Keratinocyte (primary cell): ENCODE results near the gene RING1. TPM values are rescaled to one million over a fixed set of nuclear protein-coding genes. Genes with fewer than 3 reads are reported as not detected.

Experiments used
- DNase-seq: peaks from one replicate; pipeline ENCODE4 v3.0.0-alpha.2; 2011; ENCODE audit warnings: low read depth, missing footprints, low spot score
- FAIRE-seq: peaks from 2 replicates; lab custom pipeline; 2011; peaks lifted over from hg19 to GRCh38; lab: Jason Lieb, UNC
- H2AFZ ChIP-seq: 2 replicates; pipeline ENCODE4 v1.6.0; 2012; ENCODE audit warnings: low read length, control low read depth, inconsistent platforms; ENCODE audit not compliant: control insufficient read depth
- H3K27ac ChIP-seq: 2 replicates; pipeline ENCODE4 v1.5.1; 2011; ENCODE audit warnings: low read length; ENCODE audit not compliant: control insufficient read depth, insufficient read depth
- H3K27me3 ChIP-seq: 3 replicates; pipeline ENCODE4 v1.6.0; 2011; ENCODE audit warnings: low read length; ENCODE audit not compliant: control insufficient read depth, insufficient read depth; ENCODE audit errors: extremely low read depth
- H3K36me3 ChIP-seq, 2 experiments: 2 replicates in 1 of 2; 3 replicates in 1 of 2; pipeline ENCODE4 v1.5.1; 2011; ENCODE audit warnings: low read length in 2 of 2, mild to moderate bottlenecking in 1 of 2; ENCODE audit not compliant: control insufficient read depth in 2 of 2, insufficient read depth in 2 of 2; ENCODE audit errors: extremely low read depth in 1 of 2
- H3K4me1 ChIP-seq: 3 replicates; pipeline ENCODE4 v1.5.1; 2011; ENCODE audit warnings: low read length; ENCODE audit not compliant: control insufficient read depth, insufficient read depth; ENCODE audit errors: extremely low read depth
- H3K4me2 ChIP-seq: 3 replicates; pipeline ENCODE4 v1.6.0; 2011; ENCODE audit warnings: low read depth, low read length; ENCODE audit not compliant: control insufficient read depth, insufficient read depth; ENCODE audit errors: extremely low read depth
- H3K4me3 ChIP-seq, 3 experiments: fragments of 200-600 bp in 1 of 3; sonication (generic) in 1 of 3; 2 replicates in 2 of 3; 3 replicates in 1 of 3; pipeline ENCODE4 v1.5.1; 2011 to 2016; ENCODE audit warnings: low read length in 3 of 3, mild to moderate bottlenecking in 3 of 3, control low read depth in 2 of 3, inconsistent platforms in 1 of 3, low read depth in 1 of 3, mixed read lengths in 1 of 3, mixed run types in 1 of 3, moderate library complexity in 1 of 3; ENCODE audit not compliant: control insufficient read depth in 2 of 3, insufficient read depth in 2 of 3; ENCODE audit errors: extremely low read depth in 1 of 3
- H3K79me2 ChIP-seq: 2 replicates; pipeline ENCODE4 v1.6.0; 2012; ENCODE audit warnings: low read length; ENCODE audit not compliant: control insufficient read depth, insufficient read depth
- H3K9ac ChIP-seq: 3 replicates; pipeline ENCODE4 v1.6.0; 2011; ENCODE audit warnings: low read length; ENCODE audit not compliant: control insufficient read depth, insufficient read depth; ENCODE audit errors: extremely low read depth
- H3K9me1 ChIP-seq: 3 replicates; pipeline ENCODE4 v1.6.0; 2011; ENCODE audit warnings: low read length; ENCODE audit not compliant: control insufficient read depth, insufficient read depth; ENCODE audit errors: extremely low read depth
- H3K9me3 ChIP-seq: 2 replicates; pipeline ENCODE4 v1.5.1; 2012; ENCODE audit warnings: low read depth, low read length; ENCODE audit not compliant: control insufficient read depth
- H4K20me1 ChIP-seq: 3 replicates; pipeline ENCODE4 v1.6.0; 2011; ENCODE audit warnings: low read length; ENCODE audit not compliant: control insufficient read depth, insufficient read depth; ENCODE audit errors: extremely low read depth
- EZH2 ChIP-seq: IDR thresholded peaks from one replicate; pipeline ENCODE4 v1.6.1; 2012; ENCODE audit warnings: inconsistent platforms, mild to moderate bottlenecking, low read length, moderate library complexity
- dilution Hi-C: fragments of 300-500 bp; cut with MboI; formaldehyde crosslinking; loops from one replicate; pipeline ENCODE4 v1.7.0; 2020; ENCODE audit warnings: low sequenced_read_pairs; ENCODE audit not compliant: extremely low pct_ligation_motif_present
- polyA plus RNA-seq, 5 experiments: library from polyadenylated mRNA; depleted of rRNA in 3 of 5; stranded (reverse) in 3 of 5; stranded (forward) in 1 of 5; unstranded in 1 of 5; fragments of >200 nt; gene quantifications; 1 replicate in 1 of 5; 2 replicates in 3 of 5; 3 replicates in 1 of 5; pipeline versions ENCODE4 v1.2.1 to v1.2.3, GENCODE V29; 2011 to 2012; ENCODE audit warnings: missing spikeins in 2 of 5, low read depth in 1 of 5, low replicate concordance in 1 of 5
- TF ChIP-seq, protein P1 (sequence below), 3 experiments: IDR thresholded peaks in 1 of 3; conservative IDR thresholded peaks in 1 of 3; optimal IDR thresholded peaks in 1 of 3; 2 replicates in 2 of 3; 3 replicates in 1 of 3; pipeline versions ENCODE3 to v1.5.1; 2011; ENCODE audit warnings: low read length in 3 of 3, mild to moderate bottlenecking in 3 of 3, moderate library complexity in 2 of 3, control low read depth in 1 of 3, inconsistent platforms in 1 of 3; ENCODE audit not compliant: insufficient read depth in 2 of 3; ENCODE audit errors: extremely low read depth in 1 of 3

The RING1 gene
- polyA plus RNA-seq, 1 donor (not counting 4 experiments of a cell fraction or from before 2014, with no cell fraction given): 23.0 TPM

DNA sequence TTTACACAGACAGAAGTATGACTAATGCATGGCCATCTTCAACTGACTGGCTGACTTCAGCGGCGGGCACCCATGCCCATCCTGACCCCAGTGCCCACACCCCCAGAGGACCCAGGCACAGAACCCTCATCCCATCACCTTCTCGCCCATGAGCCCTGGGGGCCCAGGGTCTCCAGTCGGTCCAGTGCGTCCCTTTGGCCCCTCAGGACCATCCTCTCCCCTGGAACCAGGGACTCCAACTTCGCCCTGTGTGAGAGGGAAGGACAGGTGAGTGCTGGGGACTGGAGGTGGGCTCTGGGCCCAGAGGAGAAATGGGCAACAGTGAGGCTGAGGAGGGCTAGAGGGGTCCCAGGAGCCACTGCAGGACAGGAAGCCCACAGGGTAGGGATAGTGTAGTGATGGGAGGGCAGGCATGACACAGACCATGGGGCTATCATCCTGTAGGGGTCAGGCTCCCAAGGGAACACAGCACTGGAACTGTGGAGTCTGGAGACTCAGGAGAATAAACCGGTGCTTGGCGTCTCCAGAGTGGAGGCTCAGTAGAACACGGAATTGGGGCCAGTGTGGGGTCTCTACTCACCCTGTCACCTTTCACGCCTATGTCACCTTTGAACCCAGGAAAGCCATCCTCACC is 32.7 kb upstream of the RING1 start:
- Histone ChIP-seq H3K4me3 (no peak overlapping the region), H2AFZ (no peak overlapping the region), H3K9ac (no peak overlapping the region), H3K36me3 (no peaks in the 10 kb centered on the region), H3K4me1 (no peaks in the 10 kb centered on the region), H3K9me3 (no peaks in the 10 kb centered on the region), H3K79me2 (no peaks in the 10 kb centered on the region), H3K27me3 (peaks cover 2% of the 10 kb centered on the region), H3K27ac (no peak overlapping the region), H4K20me1 (no peaks in the 10 kb centered on the region), H3K9me1 (no peaks in the 10 kb centered on the region), H3K4me2 (no peak overlapping the region)
- TF ChIP-seq, protein P1, sequence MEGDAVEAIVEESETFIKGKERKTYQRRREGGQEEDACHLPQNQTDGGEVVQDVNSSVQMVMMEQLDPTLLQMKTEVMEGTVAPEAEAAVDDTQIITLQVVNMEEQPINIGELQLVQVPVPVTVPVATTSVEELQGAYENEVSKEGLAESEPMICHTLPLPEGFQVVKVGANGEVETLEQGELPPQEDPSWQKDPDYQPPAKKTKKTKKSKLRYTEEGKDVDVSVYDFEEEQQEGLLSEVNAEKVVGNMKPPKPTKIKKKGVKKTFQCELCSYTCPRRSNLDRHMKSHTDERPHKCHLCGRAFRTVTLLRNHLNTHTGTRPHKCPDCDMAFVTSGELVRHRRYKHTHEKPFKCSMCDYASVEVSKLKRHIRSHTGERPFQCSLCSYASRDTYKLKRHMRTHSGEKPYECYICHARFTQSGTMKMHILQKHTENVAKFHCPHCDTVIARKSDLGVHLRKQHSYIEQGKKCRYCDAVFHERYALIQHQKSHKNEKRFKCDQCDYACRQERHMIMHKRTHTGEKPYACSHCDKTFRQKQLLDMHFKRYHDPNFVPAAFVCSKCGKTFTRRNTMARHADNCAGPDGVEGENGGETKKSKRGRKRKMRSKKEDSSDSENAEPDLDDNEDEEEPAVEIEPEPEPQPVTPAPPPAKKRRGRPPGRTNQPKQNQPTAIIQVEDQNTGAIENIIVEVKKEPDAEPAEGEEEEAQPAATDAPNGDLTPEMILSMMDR (optimal IDR thresholded peaks at IDR 0.05 in 1 of 3, IDR thresholded peaks at IDR 0.05 in 1 of 3, conservative IDR thresholded peaks at IDR 0.05 in 1 of 3; ENCODE audit: extremely low read depth in 1 of 3, insufficient read depth in 2 of 3, low read length in 3 of 3): peak in 1 of 3 experiments; percentile 34
- TF ChIP-seq EZH2: no peak
- dilution Hi-C loops: no loop called here
- DNase-seq: no peak
- no peak for FAIRE-seq

DNA sequence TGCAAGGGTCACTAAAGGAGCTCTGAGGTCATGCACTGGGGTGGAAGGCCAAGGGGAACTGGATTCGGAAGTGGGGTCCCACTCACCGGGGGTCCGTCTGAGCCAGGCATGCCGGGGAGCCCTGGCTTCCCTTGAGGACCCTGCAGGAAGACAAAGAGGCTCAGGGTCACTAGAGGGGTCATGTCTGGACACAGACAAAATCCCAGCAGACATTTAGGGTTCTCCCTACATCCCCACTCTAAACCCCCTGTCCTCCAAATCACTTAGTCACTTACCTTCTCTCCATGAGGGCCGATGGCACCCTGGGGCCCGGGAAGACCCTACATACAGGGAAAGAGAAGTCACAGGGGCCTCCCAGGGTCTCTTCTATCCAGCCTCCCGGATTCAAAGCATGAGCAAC is 31.4 kb upstream of the RING1 start:
- Histone ChIP-seq H3K9me1 (no peaks in the 10 kb centered on the region), H3K4me3 (no peak overlapping the region), H3K79me2 (no peaks in the 10 kb centered on the region), H2AFZ (no peak overlapping the region), H3K27me3 (peaks cover 2% of the 10 kb centered on the region), H3K4me2 (no peak overlapping the region), H3K4me1 (no peaks in the 10 kb centered on the region), H3K9me3 (no peaks in the 10 kb centered on the region), H3K27ac (no peak overlapping the region), H3K9ac (no peak overlapping the region), H3K36me3 (no peaks in the 10 kb centered on the region), H4K20me1 (no peaks in the 10 kb centered on the region)
- dilution Hi-C loops: no loop called here
- FAIRE-seq (no peak), DNase-seq (no peak)
- TF ChIP-seq EZH2: no peak
- TF ChIP-seq, protein P1 (optimal IDR thresholded peaks at IDR 0.05 in 1 of 3, IDR thresholded peaks at IDR 0.05 in 1 of 3, conservative IDR thresholded peaks at IDR 0.05 in 1 of 3; ENCODE audit: extremely low read depth in 1 of 3, insufficient read depth in 2 of 3, low read length in 3 of 3): no peak
